GM19238 (cell line): ENCODE measurements around the gene IGFBP4.

ENCODE experiments used
- DNase-seq: peaks from one replicate; pipeline ENCODE4 v3.0.0; 2011; ENCODE audit warnings: low spot score; ENCODE audit not compliant: insufficient read length

Gene IGFBP4

DNA sequence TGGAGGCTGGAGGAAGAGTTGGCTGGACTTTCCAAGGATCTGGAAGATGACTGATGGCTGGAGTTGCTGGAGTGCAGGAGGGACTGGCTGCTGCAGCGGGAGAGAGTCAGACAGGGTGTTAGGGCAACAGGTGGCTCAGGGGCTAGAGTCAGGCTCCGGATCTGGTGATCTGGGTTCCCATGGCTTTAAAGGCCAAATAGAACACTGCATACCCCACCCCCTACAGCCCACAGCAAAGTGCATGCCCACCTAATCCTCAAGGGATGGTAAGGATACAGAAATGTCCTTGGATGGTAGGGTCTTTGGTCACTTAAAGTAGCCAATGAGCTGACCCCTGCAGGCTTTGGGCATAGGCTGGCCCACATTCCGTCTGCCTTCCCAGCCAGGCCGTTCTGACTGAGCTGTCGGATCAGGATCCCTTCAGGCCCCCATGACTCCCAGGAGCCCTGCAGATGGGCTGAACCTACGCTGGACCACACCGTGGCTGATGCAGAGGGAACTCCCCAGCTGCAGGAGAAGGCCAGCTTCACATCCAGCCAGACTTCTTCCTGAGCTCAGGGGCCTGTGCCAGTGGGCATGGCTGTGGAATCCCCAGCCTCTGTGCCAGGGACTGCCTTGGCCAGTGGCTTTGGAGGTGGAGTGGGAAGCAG, 44.2 kb downstream of the IGFBP4 start:
- no peak for DNase-seq

DNA sequence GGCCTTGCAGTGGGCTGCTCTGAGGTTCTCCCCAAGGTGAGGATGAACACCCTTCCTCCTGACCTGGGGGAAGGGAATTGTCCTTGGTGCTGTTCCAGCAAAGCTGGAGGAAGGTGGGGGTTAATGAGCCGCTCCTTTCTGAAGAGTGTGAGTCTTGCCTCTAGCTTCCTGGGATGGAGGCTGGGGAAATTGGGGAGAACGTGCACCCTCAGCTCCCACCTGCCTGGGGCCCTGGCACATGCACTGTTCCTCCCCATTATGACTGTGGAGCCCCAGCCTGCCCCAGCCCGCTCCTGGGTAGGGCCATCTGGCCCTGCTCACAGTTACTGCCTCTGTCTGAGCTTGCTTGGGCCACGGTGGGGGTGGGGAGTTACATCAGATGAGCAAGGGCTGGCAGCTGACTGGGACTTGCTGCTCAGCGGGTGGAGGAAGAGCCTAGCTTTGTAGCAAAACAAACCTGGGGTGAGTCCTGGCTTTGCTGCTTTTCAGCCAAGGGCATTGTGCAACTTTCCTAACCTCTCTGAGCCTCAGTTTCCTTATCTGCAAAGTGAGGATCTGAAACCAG, 47.1 kb downstream of the IGFBP4 start:
- no peak for DNase-seq

DNA sequence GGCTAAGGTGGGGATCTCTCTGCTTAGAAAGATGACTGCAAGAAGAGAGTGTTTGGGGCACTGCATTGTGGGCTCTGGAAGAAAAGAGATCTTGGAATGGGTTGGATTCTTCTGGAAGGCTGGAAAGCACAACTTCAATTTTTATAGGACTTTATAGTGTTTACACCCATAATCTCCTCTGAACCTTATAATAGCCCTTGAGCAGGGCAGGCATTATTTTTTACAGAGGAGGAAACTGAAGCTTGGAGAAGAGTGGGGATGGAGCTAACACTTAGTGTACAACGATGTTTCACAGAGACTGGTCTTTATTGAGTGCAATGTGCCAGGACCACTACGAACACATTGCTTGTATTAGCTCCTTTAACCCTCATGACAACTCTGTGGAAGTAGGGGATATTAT, 47.7 kb downstream of the IGFBP4 start:
- no peak for DNase-seq

DNA sequence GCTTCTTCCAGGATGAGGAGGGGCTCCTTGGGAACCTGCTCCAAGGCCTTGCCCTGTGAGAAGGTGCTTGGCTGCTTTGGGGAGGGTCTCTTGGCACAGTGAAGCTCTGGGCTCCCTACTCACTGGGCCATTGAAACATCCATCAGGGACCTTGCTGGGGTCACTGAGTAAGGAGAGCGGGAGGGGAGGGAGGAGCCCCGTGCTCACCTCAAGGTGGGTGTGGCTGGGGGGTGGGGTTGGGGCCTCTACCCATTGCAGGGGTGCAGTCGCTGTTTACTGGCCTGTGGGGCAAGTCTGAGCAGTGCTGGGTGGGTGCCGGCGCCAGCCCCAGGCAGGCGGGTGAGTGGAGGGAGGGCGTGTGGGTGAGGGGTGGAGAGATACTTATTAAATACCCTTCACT, 48.2 kb downstream of the IGFBP4 start:
- DNase-seq = no peak

DNA sequence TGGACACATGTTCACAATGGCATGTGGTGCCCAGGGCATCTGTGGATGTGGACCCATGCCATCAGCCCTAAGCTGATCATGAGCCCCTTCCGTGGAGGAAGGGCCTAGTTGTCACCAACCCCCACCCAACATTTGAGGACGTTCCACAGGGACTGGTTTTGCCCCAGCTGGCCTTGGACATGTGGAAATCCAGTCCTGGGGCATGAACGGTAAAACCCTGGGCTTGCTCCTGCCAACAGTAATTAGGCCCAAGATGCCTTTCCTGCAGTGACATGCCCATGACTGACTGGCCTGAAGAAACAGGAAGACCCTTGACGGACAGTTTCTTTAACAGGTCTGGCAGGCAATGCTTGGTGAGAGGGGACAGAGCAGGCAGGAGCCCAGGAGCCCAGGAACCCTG, 50.4 kb downstream of the IGFBP4 start:
- no peak for DNase-seq

DNA sequence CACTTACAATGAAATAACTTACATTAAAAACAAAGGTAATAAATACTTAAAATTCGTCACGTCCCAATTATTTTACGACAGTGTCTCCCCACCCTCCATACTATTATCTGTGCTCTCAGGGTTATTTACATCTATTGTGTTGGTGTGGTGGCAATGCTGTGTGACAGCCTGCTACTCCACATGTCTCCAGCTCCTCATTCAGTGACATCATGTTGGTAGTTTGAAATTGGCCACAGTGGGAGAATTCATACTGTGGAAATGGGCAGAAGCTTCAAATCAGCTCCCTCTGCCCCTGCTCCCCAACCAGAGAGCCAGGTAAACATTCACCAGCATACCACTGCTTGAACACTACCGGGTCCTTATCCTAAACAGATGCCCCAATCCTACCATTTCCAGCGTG, 51.9 kb downstream of the IGFBP4 start:
- no peak for DNase-seq

DNA sequence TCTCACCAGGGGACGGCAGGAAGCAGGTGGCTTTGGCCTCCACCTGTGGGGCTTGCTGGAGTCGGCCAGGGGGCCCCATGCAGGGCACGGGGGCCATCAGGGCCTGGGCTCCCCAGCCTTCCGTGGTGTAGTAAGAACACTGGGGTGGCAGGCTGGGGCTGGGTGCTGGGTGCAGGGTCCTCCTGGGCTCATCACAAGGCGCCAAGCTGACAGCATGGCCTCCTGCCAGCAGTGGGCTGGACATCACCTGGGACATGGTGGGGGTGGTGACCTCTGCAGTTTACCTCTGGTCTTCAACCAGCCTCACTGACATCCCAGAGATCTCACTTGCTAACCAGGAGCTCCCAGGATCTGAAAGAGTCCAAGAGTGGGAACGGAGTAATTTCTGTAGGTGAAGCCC, 52.9 kb downstream of the IGFBP4 start:
- no peak for DNase-seq

DNA sequence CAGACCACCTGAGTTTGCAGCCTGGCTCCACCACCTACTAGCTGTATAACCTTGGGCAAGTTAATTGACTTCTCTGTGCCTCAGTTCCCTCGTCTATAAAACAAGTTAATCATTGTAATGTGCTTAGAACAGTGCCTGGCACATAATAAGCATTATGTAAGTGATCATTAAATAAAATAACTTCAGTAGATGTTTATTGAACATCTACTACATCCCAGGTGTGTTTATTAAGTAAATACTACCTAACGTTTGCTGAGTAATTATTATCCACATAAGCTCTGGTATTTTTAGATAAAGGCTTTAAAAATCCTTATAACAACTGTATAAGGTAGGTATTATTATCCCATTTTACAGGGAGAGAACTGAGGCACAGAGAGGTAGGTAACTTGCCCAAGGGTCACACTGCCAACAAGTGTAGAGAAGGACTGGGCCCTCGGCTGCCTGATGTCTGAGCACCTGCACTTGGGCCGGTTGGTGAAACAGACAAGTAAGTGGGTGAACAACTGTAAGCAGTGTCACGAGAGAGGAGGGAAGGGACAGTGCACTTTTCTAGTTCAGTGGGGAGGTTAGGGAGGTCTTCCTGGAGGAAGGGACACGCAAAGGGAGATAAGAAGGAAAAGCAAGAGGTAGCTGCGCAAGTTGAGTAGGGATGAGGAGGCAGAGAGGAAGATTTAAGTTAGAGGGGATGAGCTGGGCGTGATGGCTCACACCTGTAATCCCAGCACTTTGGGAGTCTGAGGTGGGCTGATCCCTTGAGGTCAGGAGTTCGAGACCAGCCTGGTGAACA, 53.6 kb downstream of the IGFBP4 start:
- DNase-seq = no peak

DNA sequence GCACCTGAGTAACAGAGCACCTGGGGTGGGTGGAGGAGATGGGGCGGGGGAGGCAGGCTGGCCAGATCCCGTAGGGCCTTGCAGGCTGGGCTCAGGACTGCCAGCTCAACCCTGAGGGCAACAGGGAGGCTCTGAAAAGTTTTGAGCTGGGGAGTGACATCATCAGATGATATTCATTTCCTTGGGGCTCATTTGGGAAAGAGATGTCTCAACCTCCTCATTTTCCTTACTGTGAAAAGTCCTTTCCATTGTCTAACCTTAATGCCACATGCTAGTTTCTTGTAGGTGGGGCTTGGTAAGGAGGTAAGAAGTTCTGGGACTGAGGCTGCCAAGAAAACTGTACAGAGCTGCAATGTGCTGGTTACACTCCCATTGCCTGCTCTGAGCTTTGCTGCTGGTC, 54.4 kb downstream of the IGFBP4 start:
- no peak for DNase-seq

DNA sequence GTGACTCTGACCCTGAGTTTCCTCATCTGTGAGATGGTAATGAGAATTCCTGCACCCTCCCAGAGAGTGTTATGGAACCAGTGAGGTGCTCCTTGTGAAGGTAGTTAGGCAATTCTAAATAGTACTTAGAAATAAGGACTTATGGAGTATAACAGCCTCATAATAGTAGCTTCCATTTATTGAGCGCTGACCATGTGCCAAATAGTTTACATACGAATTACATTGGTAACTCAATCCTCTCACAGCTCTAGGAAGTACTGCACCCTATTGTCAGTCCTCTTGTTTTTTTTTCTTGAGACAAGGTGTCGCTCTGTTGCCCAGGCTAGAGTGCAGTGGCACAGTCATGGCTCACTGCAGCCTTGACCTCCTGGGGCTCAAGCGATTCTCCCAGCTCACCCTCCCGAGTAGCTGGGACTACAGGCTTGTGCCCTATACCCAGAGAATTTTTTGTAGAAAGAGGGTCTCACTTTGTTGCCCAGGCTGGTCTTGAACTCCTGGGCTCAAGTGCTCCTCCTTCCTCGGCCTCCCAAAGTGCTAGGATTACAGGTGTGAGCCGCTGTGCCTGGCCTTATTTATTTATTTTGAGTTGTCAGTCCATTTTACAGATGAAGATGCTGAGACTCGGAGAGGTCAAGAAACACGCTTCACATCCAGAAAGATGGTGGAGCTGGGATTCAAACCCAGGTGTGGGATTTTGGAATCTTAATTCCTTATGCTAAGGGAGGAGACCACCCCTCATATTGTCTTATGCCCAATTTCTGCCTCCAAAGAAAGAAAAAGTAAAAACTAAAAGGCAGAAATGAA, 55.2 kb downstream of the IGFBP4 start:
- no peak for DNase-seq

DNA sequence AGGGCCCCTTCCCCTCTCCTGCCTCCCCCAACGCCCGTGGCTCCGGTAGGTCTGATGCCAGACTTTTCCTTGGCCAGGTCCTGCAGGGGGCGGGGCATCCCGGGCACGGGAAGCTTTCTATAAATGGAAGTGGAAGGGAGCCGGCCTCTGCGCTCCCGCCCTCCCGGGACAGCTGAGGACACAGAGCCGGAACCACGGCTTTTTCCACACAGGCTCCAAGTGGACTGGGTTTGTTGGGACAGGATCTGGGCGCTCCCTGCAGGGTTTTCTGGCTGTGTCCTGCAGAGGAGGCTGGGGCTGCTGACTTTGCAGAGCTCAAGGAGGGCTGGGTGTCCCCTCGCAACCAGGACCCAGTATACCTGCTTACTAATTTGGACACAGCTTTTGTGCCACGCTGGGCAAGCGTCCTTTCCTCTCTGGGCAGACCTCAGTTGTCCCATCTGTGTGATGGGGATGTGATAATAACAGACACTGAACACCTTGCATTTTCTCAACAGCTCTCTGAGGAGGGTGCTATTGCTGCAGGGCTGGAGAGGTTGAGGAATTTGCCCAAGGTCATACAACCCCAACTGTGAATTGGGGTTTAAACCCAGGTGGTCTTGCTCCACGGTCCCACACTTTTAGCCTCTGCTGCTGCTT, 56.4 kb downstream of the IGFBP4 start:
- no peak for DNase-seq

DNA sequence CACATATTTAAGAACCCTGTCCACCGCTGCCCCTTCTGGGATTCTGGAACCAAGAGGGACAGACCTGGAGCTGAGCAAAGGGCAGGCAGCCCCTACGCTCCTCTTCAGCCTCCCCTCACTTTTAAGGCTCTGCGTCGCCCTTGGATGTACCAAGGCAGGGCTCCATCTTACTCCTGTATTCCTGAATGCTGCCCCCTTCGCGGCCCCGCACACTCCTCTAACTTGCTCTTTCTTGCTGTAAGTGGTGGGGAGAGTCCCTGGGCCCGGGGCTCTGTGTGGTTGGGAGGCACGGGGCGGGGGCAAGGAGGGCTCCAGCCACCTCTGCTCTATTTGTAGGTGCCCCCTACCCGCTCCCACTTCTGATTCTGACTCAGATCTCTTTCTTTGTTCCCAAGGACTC, 56.9 kb downstream of the IGFBP4 start:
- DNase-seq = no peak

DNA sequence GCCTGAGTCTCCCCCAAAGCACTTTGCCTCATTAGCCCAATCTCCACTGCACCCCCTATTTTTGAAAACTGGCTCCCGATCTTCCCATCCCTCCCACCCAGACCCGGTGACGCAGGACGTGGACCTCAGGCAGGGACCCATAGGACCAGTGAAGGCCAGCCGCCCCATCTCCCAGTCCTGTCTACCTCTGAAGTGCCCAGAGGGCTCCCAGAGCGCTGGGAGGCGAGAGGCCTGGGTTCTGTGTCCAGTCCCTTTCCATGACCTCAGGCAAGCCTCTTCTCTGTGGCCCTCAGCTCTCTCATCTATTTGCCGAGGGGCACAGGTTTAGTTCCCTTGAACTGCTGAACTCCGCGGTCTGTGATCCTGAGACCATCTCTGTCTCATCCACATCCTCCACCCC, 57.5 kb downstream of the IGFBP4 start:
- DNase-seq = no peak

DNA sequence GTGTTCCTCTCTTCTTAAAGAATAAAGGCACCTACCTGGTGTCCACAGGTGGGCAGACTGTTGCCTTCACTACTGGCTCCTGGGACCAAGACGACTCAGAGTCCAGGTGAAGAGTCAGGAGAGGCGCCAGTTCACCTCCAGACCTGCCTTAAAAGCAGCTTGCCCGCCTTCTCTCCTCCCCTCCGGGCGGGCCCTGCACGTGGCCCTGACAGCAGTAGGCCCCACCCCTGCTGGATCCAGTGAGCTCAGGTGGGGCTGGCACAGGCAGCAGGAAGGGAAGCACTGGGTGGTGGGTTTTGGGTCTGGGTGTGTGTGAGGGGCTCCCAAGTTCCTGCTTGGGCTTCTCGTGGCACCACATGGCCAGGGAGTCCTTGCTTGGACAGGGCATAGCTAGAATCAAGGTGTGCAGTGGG, 58.3 kb downstream of the IGFBP4 start, which contains the start of gene TNS4:
Gene TNS4 (minus strand): TSS at position 125 of the 413 bp plus-strand sequence. CDS start 5,198 bp downstream, outside the sequence.
- no peak for DNase-seq

DNA sequence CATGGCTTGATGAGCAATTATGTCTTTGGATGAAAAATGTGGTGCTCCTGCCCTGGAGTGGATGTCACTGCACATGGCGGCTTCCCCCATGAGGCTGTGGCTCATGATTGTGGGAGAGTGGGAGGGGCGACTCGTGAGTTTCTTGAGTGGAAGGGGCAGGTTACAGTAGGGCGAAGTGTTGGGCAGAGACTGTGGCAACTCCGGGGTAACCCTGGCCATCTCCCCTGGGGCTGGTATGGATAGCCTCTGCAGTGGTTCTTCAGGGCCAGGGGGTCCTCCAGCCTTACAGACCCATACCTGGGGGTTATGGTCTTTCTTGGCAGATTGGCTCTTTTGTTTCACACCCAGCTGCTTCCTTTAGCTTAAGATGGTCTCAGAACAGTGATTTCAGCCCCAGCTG, 59.5 kb downstream of the IGFBP4 start:
- DNase-seq = no peak

DNA sequence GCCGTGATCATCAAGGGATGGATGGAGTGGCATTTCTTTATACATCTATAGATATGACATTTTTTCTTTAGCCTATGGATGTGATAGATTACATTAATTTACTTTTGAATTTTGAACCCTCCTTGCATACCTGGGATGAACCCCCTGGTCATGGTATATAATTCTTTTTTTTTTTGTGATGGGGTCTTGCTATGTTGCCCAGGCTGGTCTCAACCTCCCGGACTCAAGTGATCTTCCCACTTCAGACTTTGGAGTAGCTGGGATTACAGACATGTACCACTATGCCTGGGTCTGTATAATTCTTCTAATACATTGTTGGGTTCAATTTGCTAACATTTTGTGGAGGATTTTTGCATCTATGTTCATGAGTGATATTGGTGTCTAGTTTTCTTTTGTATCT, 59.9 kb downstream of the IGFBP4 start:
- no peak for DNase-seq

DNA sequence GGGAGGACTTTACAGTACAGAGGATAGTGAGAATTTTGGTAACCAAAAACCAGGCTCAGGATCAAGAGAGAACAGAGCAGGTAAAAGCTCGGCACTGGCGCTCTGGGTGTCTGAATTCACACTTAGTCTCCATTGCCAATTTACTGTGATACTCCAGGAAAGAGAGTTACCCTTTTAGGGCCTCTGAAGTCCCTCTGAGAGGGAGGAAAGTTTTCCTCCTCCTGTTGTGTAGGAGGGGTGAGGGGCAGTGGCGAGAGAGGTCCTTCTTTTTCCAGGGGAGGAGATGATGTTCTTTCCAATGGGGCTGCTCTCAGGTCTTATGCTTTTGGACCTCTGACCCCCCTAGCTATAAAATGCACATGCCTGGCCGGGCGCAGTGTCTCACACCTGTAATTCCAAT, 63.5 kb downstream of the IGFBP4 start:
- no peak for DNase-seq
